ENCODE data around the gene PLD6.

- no peak for TF ChIP-seq CTCF (IDR thresholded peaks at IDR 0.05)
- no peak for TF ChIP-seq ZNF416 (CRISPR knock-in tag; IDR thresholded peaks at IDR 0.05)
- TF ChIP-seq FOXJ3 (CRISPR knock-in tag; IDR thresholded peaks at IDR 0.05; ENCODE audit: borderline replicate concordance) = no peak
- no peak for TF ChIP-seq USF1 (CRISPR knock-in tag; IDR thresholded peaks at IDR 0.05)
- TF ChIP-seq, protein P1, sequence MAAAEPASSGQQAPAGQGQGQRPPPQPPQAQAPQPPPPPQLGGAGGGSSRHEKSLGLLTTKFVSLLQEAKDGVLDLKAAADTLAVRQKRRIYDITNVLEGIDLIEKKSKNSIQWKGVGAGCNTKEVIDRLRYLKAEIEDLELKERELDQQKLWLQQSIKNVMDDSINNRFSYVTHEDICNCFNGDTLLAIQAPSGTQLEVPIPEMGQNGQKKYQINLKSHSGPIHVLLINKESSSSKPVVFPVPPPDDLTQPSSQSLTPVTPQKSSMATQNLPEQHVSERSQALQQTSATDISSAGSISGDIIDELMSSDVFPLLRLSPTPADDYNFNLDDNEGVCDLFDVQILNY (CRISPR knock-in tag; IDR thresholded peaks at IDR 0.05) = no peak
- no peak for TF ChIP-seq ETV6 (CRISPR knock-in tag; IDR thresholded peaks at IDR 0.05)
- no peak for TF ChIP-seq NR2C2 (CRISPR knock-in tag; IDR thresholded peaks at IDR 0.05)
These were observed 42.0 kb downstream of the PLD6 start for GRCh38 chr17:17164156-17164555.

Data from WTC11 (cell line).